ENCODE data around the gene RNU4-1. TPM values are rescaled to one million over a fixed set of nuclear protein-coding genes. Genes with fewer than 3 reads are reported as not detected.

Gene RNU4-1
- total and polyA plus RNA-seq, 10 of the 15 experiments (the other 5 are each of a cell fraction or from before 2014, with no cell fraction given): under 0.01 to 15,332 (median 7.1) TPM; not detected in 3

GRCh38 chr12:120292661-120293531 lies at the start of gene RNU4-1 (continued):
- no peak; the same call in 1 of the 2 replicates for TF ChIP-seq RB1 (IDR thresholded peaks at IDR 0.05; ENCODE audit: borderline replicate concordance)
- peak; percentile 37; the same call in 1 of the 2 replicates for TF ChIP-seq RAD51 (IDR thresholded peaks at IDR 0.05)
- no peak for TF ChIP-seq ZNF592 (IDR thresholded peaks at IDR 0.05)
- TF ChIP-seq EED (IDR thresholded peaks at IDR 0.05; ENCODE audit: low read depth): peak; percentile 56; the same call in 1 of the 2 replicates
- TF ChIP-seq REST (IDR thresholded peaks at IDR 0.05; ENCODE audit: low read depth, low read length): peak; percentile 45; the same call in 1 of the 2 replicates
- TF ChIP-seq YBX1 (IDR thresholded peaks at IDR 0.05): no peak
- no peak for TF ChIP-seq BCLAF1 (IDR thresholded peaks at IDR 0.05)
- TF ChIP-seq SIN3A (IDR thresholded peaks at IDR 0.05; ENCODE audit: low read depth, low read length): no peak
- TF ChIP-seq DPF2 (IDR thresholded peaks at IDR 0.05): peak; percentile 26; the same call in 1 of the 2 replicates
- no peak for TF ChIP-seq STAT3 (IDR thresholded peaks at IDR 0.05; ENCODE audit: low read depth, low read length)
- TF ChIP-seq SREBF1 (IDR thresholded peaks at IDR 0.05; ENCODE audit: low read length): no peak
- TF ChIP-seq PRDM15 (CRISPR knock-in tag; IDR thresholded peaks at IDR 0.05): peak; percentile 92
- TF ChIP-seq ZNF384 (IDR thresholded peaks at IDR 0.05; ENCODE audit: borderline replicate concordance, low read depth, low read length): no peak
- peak; percentile 65; the same call in 1 of the 2 replicates for TF ChIP-seq ZNF24 (IDR thresholded peaks at IDR 0.05)
- TF ChIP-seq CREM (IDR thresholded peaks at IDR 0.05; ENCODE audit: low read depth): peak; percentile 90

Data from GM12878 (cell line).